Uterus (tissue), 4 donors: ENCODE data around the gene C9orf152. TPM values are rescaled to one million over a fixed set of nuclear protein-coding genes. Genes with fewer than 3 reads are reported as not detected.

ENCODE experiments used
- DNase-seq, 2 donors: peaks; one replicate each; pipeline ENCODE4 v3.0.0-alpha.2; 2019 to 2020
- H3K27ac ChIP-seq, 2 donors: fragments of 200-600 bp; sonication (generic); 1 replicate in 1 of 2; 2 replicates in 1 of 2; pipeline ENCODE4 v1.5.1; 2016 to 2018
- H3K27me3 ChIP-seq, 2 donors: fragments of 200-600 bp; sonication (generic); one replicate each; pipeline ENCODE4 v1.5.1; 2018 to 2019; ENCODE audit warnings: control low read depth in 1 of 2
- H3K36me3 ChIP-seq, 2 donors: fragments of 200-600 bp; sonication (generic); one replicate each; pipeline ENCODE4 v1.5.1; 2019; ENCODE audit warnings: control low read depth in 1 of 2
- H3K4me1 ChIP-seq, 2 donors: fragments of 200-600 bp; sonication (generic); one replicate each; pipeline ENCODE4 v1.5.1; 2018 to 2019; ENCODE audit warnings: control low read depth in 1 of 2
- H3K4me3 ChIP-seq, 2 donors: fragments of 200-600 bp; sonication (generic); 1 replicate in 1 of 2; 2 replicates in 1 of 2; pipeline ENCODE4 v1.5.1; 2018 to 2019; ENCODE audit warnings: mild to moderate bottlenecking in 1 of 2
- H3K9me3 ChIP-seq, 2 donors: fragments of 200-600 bp; sonication (generic); one replicate each; pipeline ENCODE4 v1.5.1; 2019; ENCODE audit warnings: control low read depth in 1 of 2
- CTCF ChIP-seq, 4 experiments: fragments of 200-600 bp in 2 of 4; fragments of 450-650 bp in 2 of 4; sonication (generic) in 2 of 4; IDR thresholded peaks; one replicate each; pipeline ENCODE4 v1.5.1; 2016 to 2019; ENCODE audit warnings: antibody characterized with exemption in 4 of 4, mild to moderate bottlenecking in 2 of 4, moderate library complexity in 1 of 4
- POLR2A ChIP-seq, 2 donors: fragments of 450-650 bp; IDR thresholded peaks; one replicate each; pipeline ENCODE4 v1.6.1; 2016; ENCODE audit warnings: antibody characterized with exemption in 2 of 2, mild to moderate bottlenecking in 1 of 2, moderate library complexity in 1 of 2
- intact Hi-C: fragments of 100-400 bp; cut with DNase I; formaldehyde crosslinking; loops from one replicate; pipeline ENCODE4 v1.15.1; 2023; ENCODE audit warnings: low total_unique reads
- total RNA-seq, 4 donors: library from RNA; depleted of rRNA in 3 of 4; stranded (reverse); fragments of >200 nt in 3 of 4; gene quantifications; one replicate each; pipeline versions ENCODE4 v1.1.0 to v1.2.4, GENCODE V29; 2014 to 2023
- donor health status: DM: yes; HTN: yes; CAD: no.

C9orf152 gene
- total RNA-seq, 4 donors from 2014 or later, result 1.6 TPM; not detected in 3

- no peak for DNase-seq
- H3K9me3 ChIP-seq, result no peaks in the 10 kb centered on the region
- no peaks in the 10 kb centered on the region for H3K4me1 ChIP-seq
- no peaks in the 10 kb centered on the region for H3K36me3 ChIP-seq
- H3K4me3 ChIP-seq, result no peak overlapping the region
- TF ChIP-seq CTCF (IDR thresholded peaks at IDR 0.05), result no peak
- no peak for TF ChIP-seq POLR2A (IDR thresholded peaks at IDR 0.05)
- H3K27me3 ChIP-seq, result no peaks in the 10 kb centered on the region
- no peak overlapping the region for H3K27ac ChIP-seq
- intact Hi-C loops, result no loop called here
Observed at GRCh38 chr9:110170357-110171257, 37.4 kb downstream of the C9orf152 start.

GRCh38 chr9:110168486-110168885 lies 39.5 kb downstream of the C9orf152 start:
- Histone ChIP-seq H3K9me3 (no peaks in the 10 kb centered on the region), H3K27me3 (no peaks in the 10 kb centered on the region), H3K4me3 (no peak overlapping the region), H3K36me3 (no peaks in the 10 kb centered on the region), H3K4me1 (no peaks in the 10 kb centered on the region), H3K27ac (no peak overlapping the region)
- no peak for TF ChIP-seq CTCF (IDR thresholded peaks at IDR 0.05)
- TF ChIP-seq POLR2A (IDR thresholded peaks at IDR 0.05), result no peak
- intact Hi-C loops, result no loop called here
- no peak for DNase-seq

- TF ChIP-seq POLR2A (IDR thresholded peaks at IDR 0.05), result no peak
- no peak for TF ChIP-seq CTCF (IDR thresholded peaks at IDR 0.05)
- intact Hi-C loops, result no loop called here
- no peaks in the 10 kb centered on the region for H3K9me3 ChIP-seq
- no peak overlapping the region for H3K4me3 ChIP-seq
- no peaks in the 10 kb centered on the region for H3K27me3 ChIP-seq
- DNase-seq, result no peak
- no peaks in the 10 kb centered on the region for H3K4me1 ChIP-seq
- no peaks in the 10 kb centered on the region for H3K36me3 ChIP-seq
- H3K27ac ChIP-seq, result no peak overlapping the region
Observed at GRCh38 chr9:110161940-110162339, 46.0 kb downstream of the C9orf152 start.

- TF ChIP-seq CTCF (IDR thresholded peaks at IDR 0.05) (no peak), POLR2A (IDR thresholded peaks at IDR 0.05) (no peak)
- Histone ChIP-seq H3K27ac (no peak overlapping the region), H3K4me1 (no peaks in the 10 kb centered on the region), H3K4me3 (no peak overlapping the region), H3K36me3 (no peaks in the 10 kb centered on the region), H3K27me3 (no peaks in the 10 kb centered on the region), H3K9me3 (no peaks in the 10 kb centered on the region)
- intact Hi-C loops, result no loop called here
- DNase-seq, result no peak
Observed at GRCh38 chr9:110160685-110161084, 47.3 kb downstream of the C9orf152 start.

- Histone ChIP-seq H3K9me3 (no peaks in the 10 kb centered on the region), H3K27ac (no peak overlapping the region), H3K4me1 (no peaks in the 10 kb centered on the region), H3K36me3 (no peaks in the 10 kb centered on the region), H3K4me3 (no peak overlapping the region), H3K27me3 (no peaks in the 10 kb centered on the region)
- intact Hi-C loops, result no loop called here
- TF ChIP-seq CTCF (IDR thresholded peaks at IDR 0.05), result no peak
- TF ChIP-seq POLR2A (IDR thresholded peaks at IDR 0.05), result no peak
- no peak for DNase-seq
Observed at GRCh38 chr9:110160123-110160522, 47.8 kb downstream of the C9orf152 start.
